ENCODE data around the gene CDR2. TPM values are rescaled to one million over a fixed set of nuclear protein-coding genes. Genes with fewer than 3 reads are reported as not detected.

The CDR2 gene
- total and polyA plus RNA-seq, 8 donors = 17.3 to 33.1 (median 25.8) TPM

DNA sequence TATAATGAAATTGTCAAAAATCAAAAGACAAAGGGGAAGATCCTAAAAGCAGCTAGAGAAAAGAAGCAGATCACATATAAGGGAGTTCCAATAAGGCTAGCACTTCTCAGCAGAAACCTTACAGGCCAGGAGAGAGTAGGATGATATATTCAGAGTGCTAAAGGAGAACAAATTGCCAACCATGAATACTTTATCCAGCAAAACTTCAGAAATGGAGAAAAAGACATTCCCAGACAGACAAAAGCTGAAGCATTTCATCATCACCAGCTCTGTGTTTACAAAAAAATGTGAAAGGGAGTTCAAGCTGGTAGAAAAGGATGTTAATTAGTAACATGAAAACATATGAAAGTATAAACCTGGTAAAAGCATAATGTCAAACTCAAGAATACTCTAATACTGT lies 37.4 kb downstream of the CDR2 start:
- Histone ChIP-seq H3K9me3 (peaks cover 0 to 14% of the 10 kb centered on the region in 2 donors), H3K4me3 (no peak overlapping the region), H3K36me3 (peaks cover 0 to 60% of the 10 kb centered on the region in 2 donors), H3K4me1 (no peaks in the 10 kb centered on the region), H3K27me3 (no peaks in the 10 kb centered on the region), H3K27ac (no peak overlapping the region)
- intact Hi-C loops (cut with DNase I) = no loop called here
- no peak for DNase-seq
- no peak for ATAC-seq
- TF ChIP-seq, protein P1, sequence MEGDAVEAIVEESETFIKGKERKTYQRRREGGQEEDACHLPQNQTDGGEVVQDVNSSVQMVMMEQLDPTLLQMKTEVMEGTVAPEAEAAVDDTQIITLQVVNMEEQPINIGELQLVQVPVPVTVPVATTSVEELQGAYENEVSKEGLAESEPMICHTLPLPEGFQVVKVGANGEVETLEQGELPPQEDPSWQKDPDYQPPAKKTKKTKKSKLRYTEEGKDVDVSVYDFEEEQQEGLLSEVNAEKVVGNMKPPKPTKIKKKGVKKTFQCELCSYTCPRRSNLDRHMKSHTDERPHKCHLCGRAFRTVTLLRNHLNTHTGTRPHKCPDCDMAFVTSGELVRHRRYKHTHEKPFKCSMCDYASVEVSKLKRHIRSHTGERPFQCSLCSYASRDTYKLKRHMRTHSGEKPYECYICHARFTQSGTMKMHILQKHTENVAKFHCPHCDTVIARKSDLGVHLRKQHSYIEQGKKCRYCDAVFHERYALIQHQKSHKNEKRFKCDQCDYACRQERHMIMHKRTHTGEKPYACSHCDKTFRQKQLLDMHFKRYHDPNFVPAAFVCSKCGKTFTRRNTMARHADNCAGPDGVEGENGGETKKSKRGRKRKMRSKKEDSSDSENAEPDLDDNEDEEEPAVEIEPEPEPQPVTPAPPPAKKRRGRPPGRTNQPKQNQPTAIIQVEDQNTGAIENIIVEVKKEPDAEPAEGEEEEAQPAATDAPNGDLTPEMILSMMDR (IDR thresholded peaks at IDR 0.05) = no peak

DNA sequence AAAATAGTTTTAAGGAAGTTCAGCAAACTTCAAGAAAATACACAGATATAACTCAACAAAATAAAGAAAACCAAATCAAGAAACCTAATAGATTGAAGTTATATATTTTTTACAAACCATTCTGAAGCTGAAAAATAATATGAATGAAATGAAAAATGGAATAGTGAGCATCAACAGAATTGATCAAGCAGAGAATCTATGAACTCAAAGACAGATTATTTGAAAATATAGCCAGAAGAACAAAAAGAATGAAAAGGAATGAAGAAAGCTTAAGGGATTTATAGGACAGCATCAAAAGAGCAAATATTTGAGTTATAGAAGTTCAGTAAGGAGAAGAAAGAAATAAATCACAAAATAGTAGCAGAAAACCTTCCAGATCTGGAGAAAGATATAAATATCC lies 37.8 kb downstream of the CDR2 start:
- no peak overlapping the region for H3K4me3 ChIP-seq
- no peak overlapping the region for H3K27ac ChIP-seq
- ATAC-seq = no peak
- peaks cover 0 to 14% of the 10 kb centered on the region in 2 donors for H3K9me3 ChIP-seq
- peaks cover 0 to 65% of the 10 kb centered on the region in 2 donors for H3K36me3 ChIP-seq
- intact Hi-C loops (cut with DNase I) = no loop called here
- H3K4me1 ChIP-seq = no peaks in the 10 kb centered on the region
- TF ChIP-seq, protein P1 (IDR thresholded peaks at IDR 0.05) = no peak
- DNase-seq = no peak
- no peaks in the 10 kb centered on the region for H3K27me3 ChIP-seq

DNA sequence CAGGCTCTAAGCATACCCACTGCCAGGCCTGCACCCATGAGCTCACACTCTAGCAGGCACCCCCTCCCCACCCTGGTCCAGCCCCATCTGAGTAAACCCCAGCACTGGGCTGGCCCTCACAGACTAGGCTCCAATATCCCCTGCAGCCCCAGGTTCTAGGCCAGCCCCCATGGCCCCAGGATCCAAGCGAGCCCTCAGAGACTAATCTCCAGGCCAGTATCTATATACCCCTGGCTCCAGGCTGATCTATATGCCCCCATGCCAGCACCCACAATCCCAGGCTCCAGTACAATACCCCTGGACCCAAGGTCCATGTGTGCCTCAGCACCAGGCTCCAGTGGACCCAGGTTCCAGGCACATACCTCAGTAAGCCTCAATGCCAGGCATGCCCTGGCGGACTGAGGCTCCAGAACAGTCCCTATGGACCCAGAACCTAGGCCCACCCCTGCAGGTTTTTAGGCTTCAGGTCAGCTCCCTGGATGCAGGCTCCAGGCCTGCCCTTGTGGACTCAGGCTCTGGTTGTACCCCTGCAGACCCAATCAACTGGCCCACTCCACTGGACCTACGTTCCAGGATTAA lies 38.7 kb downstream of the CDR2 start:
- intact Hi-C loops (cut with DNase I) = no loop called here
- Histone ChIP-seq H3K4me3 (no peak overlapping the region), H3K27ac (no peak overlapping the region), H3K4me1 (no peaks in the 10 kb centered on the region), H3K9me3 (peaks cover 0 to 14% of the 10 kb centered on the region in 2 donors), H3K27me3 (no peaks in the 10 kb centered on the region), H3K36me3 (peaks cover 0 to 71% of the 10 kb centered on the region in 2 donors)
- TF ChIP-seq, protein P1 (IDR thresholded peaks at IDR 0.05) = no peak
- ATAC-seq (no peak), DNase-seq (no peak)

DNA sequence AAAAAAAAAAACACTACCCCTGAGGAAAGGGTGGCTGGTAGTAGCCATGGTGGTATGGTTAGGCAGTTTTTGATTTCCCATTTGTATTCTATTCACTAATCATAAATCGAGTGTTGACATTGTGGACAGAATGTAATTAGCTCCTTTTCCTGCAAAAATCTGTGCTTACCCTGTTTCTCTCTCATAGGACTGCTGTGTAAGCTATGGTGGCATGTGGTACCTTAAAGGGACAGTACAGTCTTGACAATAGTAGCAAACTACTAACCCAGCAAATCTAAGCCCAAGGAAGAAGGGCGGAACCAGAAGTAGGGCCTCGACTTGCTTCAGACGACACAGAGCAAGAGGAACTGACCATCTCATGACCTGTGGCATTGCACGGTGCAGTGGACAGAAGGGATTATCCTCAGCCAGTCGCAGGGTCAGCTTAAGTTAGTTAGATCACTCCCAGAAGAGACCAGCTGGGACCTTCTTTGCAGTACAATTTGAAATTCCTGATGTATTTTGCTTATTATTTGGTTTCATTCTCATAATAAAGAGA lies 40.9 kb downstream of the CDR2 start:
- H3K27ac ChIP-seq = no peak overlapping the region
- ATAC-seq (peak; percentile 83), DNase-seq (peak in 1 of 4 donors; percentile 62)
- intact Hi-C loops (cut with DNase I) = no loop called here
- no peak overlapping the region for H3K4me3 ChIP-seq
- H3K4me1 ChIP-seq = peaks cover 0 to 9% of the 10 kb centered on the region in 2 donors
- TF ChIP-seq, protein P1 (IDR thresholded peaks at IDR 0.05) = no peak
- peaks cover 0 to 14% of the 10 kb centered on the region in 2 donors for H3K9me3 ChIP-seq
- H3K36me3 ChIP-seq = peaks cover 0 to 81% of the 10 kb centered on the region in 2 donors
- no peaks in the 10 kb centered on the region for H3K27me3 ChIP-seq

DNA sequence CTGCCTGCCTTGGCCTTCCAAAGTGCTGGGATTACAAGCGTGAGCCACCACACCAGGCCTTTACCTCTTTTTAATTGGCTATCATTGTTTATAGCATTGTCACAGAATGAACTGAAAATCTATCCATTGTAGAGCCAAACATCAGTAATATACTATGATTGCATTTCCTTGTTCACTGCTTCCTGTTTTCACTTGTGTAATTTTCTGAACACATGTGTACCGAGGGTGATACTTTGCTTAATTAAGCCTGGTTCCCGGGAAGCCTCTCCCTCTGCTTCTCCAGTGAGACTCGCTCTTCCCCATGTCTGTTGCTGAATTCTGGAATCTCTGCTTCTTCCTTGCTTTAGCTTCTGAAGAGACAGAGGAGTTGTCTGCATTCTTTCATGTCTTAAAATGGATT lies 44.1 kb downstream of the CDR2 start:
- H3K4me1 ChIP-seq = peaks cover 0 to 9% of the 10 kb centered on the region in 2 donors
- DNase-seq = no peak
- no peaks in the 10 kb centered on the region for H3K27me3 ChIP-seq
- TF ChIP-seq, protein P1 (IDR thresholded peaks at IDR 0.05) = no peak
- intact Hi-C loops (cut with DNase I) = no loop called here
- H3K9me3 ChIP-seq = no peaks in the 10 kb centered on the region
- no peak overlapping the region for H3K4me3 ChIP-seq
- peak overlapping the region in 1 of 2 donors; percentile 33 for H3K27ac ChIP-seq
- H3K36me3 ChIP-seq = peaks cover 0 to 93% of the 10 kb centered on the region in 2 donors
- ATAC-seq = no peak

Measured in left lung (tissue), 10 donors.